ENCODE data around the gene SPAG9. TPM values are rescaled to one million over a fixed set of nuclear protein-coding genes. Genes with fewer than 3 reads are reported as not detected.

The SPAG9 gene
- total RNA-seq, result 10 to 100 TPM; 42.0 to 42.8 TPM

- ChIA-PET POLR2A (interaction anchor here (0.5 to 1.7 kb wide), 4 partner anchors 32 to 255 kb away, joined by 3 to 8 read pairs (median 6); partner anchors contain the start of genes NME1 and TOB1), CTCF (interaction anchor here (0.7 to 1.4 kb wide), 3 partner anchors 32 to 121 kb away, joined by 3 read pairs; partner anchors contain the start of gene NME1)
Measured at GRCh38 chr17:51120739-51121619, at the start of gene SPAG9. Gene SPAG9 (minus strand): TSS chr17:51120868. CDS start chr17:51120656, 212 bp downstream.

GRCh38 chr17:51169340-51169739, 48.7 kb upstream of the SPAG9 start:
- ChIA-PET CTCF (no interaction called here), POLR2A (no interaction called here)

DNA sequence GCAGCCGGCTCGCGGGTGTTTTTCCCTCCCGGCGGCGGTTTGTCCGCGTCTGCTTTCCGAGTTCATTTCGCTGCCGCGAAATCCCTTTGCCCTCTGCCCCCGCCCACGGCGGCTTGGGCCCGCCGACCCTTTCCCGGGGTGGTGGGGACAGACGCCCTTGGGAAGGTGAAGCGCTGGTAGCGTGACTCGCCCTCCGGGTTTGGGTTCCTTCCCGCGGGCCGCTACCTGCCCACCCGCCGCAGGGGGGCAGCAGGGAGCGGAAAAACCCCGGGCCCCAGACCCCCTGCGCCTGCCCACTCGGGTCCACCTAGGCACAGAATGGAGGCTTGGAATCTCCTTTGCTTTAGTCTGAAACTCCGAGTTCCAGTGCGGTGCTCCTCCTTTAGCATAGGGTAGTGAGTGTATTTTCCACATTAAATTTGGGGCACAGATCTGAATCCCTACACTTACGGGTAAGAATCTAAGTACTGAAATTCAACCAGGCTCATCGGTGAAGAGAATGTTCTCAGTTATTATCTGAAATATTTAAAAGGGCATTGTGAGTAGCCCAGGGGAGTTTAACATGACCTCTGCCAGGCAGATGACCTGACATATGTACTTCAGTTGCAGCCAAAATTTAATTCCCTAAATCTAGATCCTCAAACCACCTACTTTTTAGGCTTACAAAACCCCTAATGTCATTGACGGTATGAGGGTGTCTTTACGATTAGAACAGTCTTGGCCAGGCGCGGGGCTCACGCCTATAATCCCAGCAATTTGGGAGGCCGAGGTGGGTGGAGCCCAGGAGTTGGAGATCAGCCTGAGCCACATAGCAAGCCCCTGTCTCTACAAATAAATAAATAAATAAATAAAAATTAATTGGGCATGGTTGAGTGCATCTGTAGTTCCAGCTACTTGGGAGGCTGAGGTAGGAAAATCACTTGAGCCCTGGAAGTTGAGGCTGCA, 46.6 kb upstream of the SPAG9 start:
- CTCF ChIA-PET, result interaction anchor here (1.0 to 2.5 kb wide), 2 partner anchors 13 to 14 kb away, joined by 3 to 13 read pairs; partner anchors contain the start of gene NME1

DNA sequence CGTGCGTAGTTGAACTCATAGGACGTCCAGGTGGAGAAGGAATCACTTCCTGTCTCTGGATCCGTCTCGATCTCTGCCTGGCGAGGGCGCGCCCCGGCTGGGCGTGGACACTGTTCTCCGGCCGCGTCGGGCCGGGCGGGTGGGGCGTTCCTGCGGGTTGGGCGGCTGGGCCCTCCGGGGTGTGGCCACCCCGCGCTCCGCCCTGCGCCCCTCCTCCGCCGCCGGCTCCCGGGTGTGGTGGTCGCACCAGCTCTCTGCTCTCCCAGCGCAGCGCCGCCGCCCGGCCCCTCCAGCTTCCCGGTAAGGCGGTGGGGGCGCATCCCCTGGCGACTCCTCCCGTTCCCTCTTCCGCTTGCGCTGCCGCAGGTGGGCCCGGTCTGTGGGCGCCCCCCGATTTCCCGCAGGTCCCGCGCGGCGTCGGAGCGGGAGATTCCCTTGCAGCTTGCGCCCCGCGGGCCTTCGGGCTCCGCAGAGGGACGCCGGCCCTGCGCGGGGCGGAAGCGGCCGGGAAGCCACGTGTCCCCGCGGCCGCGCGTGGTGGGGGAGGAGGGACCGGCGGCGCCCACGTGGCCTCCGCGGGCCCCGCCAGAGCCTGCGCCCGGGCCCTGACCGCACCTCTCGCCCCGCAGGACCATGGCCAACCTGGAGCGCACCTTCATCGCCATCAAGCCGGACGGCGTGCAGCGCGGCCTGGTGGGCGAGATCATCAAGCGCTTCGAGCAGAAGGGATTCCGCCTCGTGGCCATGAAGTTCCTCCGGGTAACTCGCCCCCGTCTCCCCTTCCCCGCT, 45.7 kb upstream of the SPAG9 start, which contains the start of gene NME2:
TSS of gene NME2 (plus strand) at position 214 of the 789 bp plus-strand sequence. CDS start at position 634, 420 bp downstream.
- ChIA-PET CTCF (interaction anchor here (2.5 kb wide), 1 partner anchor 12 kb away, joined by 13 read pairs; the partner anchor contains the start of gene NME1), POLR2A (interaction anchor here (0.5 to 1.8 kb wide), 2 partner anchors 13 to 40 kb away, joined by 7 to 10 read pairs; partner anchors contain the start of gene NME1)

More for the DNA sequence above, 46.6 kb upstream of the SPAG9 start:
- POLR2A ChIA-PET, result interaction anchor here (0.5 to 0.7 kb wide), 2 partner anchors 41 to 193 kb away, joined by 3 to 7 read pairs; no protein-coding TSS in a partner anchor

- ChIA-PET POLR2A (interaction anchor here (1.8 kb wide), 1 partner anchor 12 kb away, joined by 10 read pairs; the partner anchor contains the start of gene NME1), CTCF (interaction anchor here (0.6 to 2.5 kb wide), 2 partner anchors 12 to 53 kb away, joined by 4 to 13 read pairs; partner anchors contain the start of gene NME1)
Measured at GRCh38 chr17:51165680-51166197, 45.1 kb upstream of the SPAG9 start.

- ChIA-PET POLR2A (interaction anchor here (1.8 kb wide), 1 partner anchor 12 kb away, joined by 10 read pairs; the partner anchor contains the start of gene NME1), CTCF (interaction anchor here (0.6 to 2.5 kb wide), 2 partner anchors 11 to 53 kb away, joined by 4 to 13 read pairs; partner anchors contain the start of gene NME1)
Measured at GRCh38 chr17:51164911-51165679, 44.4 kb upstream of the SPAG9 start.

- POLR2A ChIA-PET, result interaction anchor here (1.4 kb wide), 1 partner anchor 8 kb away, joined by 5 read pairs; the partner anchor contains the start of gene NME1
- CTCF ChIA-PET, result interaction anchor here (0.9 kb wide), 1 partner anchor 8 kb away, joined by 5 read pairs; the partner anchor contains the start of gene NME1
Measured at GRCh38 chr17:51161541-51161940, 40.9 kb upstream of the SPAG9 start.

- CTCF ChIA-PET, result interaction anchor here (1.1 kb wide), 1 partner anchor 160 kb away, joined by 3 read pairs; no protein-coding TSS in a partner anchor
- POLR2A ChIA-PET, result no interaction called here
Measured at GRCh38 chr17:51159604-51160003, 38.9 kb upstream of the SPAG9 start.

- POLR2A ChIA-PET, result interaction anchor here (0.5 kb wide), 1 partner anchor 122 kb away, joined by 3 read pairs; no protein-coding TSS in a partner anchor
Measured at GRCh38 chr17:51155416-51155815, 34.7 kb upstream of the SPAG9 start.

DNA sequence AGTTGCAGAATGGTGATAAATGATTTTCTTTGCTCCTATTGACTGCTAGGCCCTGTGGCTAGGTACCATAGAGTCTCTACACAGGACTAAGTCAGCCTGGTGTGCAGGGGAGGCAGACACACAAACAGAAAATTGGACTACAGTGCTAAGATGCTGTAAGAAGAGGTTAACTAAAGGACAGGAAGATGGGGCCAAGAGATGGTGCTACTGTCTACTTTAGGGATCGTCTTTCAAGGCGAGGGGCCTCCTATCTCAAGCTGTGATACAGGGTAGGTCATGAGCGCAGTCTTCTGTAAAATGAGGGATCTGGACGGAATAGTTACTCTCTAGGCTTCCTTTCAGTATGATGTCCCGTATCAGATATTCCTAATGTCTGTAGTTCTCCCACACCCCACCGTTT, 33.5 kb upstream of the SPAG9 start:
- CTCF ChIA-PET, result interaction anchor here (0.7 to 2.1 kb wide), 3 partner anchors 11 to 153 kb away, joined by 3 to 13 read pairs (median 4); partner anchors contain the start of gene NME2

More at GRCh38 chr17:51155416-51155815, 34.7 kb upstream of the SPAG9 start:
- CTCF ChIA-PET, result no interaction called here

GRCh38 chr17:51153210-51154072, 32.8 kb upstream of the SPAG9 start, which contains the start of gene NME1:
Gene NME1 (plus strand): TSS chr17:51153559. CDS start chr17:51155655, 2,096 bp downstream.
- ChIA-PET CTCF (interaction anchor here (0.6 to 2.1 kb wide), 16 partner anchors 9 to 288 kb away, joined by 3 to 25 read pairs (median 3); partner anchors contain the start of genes NME2 and SPAG9), POLR2A (interaction anchor here (0.6 to 1.4 kb wide), 9 partner anchors 9 to 288 kb away, joined by 3 to 11 read pairs (median 5); partner anchors contain the start of genes NME2, SPAG9 and TOB1)

More for the DNA sequence above, 33.5 kb upstream of the SPAG9 start:
- POLR2A ChIA-PET, result interaction anchor here (1.3 to 1.4 kb wide), 2 partner anchors 8 to 152 kb away, joined by 5 read pairs; no protein-coding TSS in a partner anchor

GRCh38 chr17:51152766-51153209, 32.1 kb upstream of the SPAG9 start:
- ChIA-PET CTCF (interaction anchor here (0.8 to 1.8 kb wide), 12 partner anchors 9 to 285 kb away, joined by 3 to 25 read pairs (median 4); no protein-coding TSS in a partner anchor), POLR2A (interaction anchor here (0.6 to 1.4 kb wide), 9 partner anchors 10 to 287 kb away, joined by 3 to 11 read pairs (median 5); partner anchors contain the start of genes NME2, SPAG9 and TOB1)

DNA sequence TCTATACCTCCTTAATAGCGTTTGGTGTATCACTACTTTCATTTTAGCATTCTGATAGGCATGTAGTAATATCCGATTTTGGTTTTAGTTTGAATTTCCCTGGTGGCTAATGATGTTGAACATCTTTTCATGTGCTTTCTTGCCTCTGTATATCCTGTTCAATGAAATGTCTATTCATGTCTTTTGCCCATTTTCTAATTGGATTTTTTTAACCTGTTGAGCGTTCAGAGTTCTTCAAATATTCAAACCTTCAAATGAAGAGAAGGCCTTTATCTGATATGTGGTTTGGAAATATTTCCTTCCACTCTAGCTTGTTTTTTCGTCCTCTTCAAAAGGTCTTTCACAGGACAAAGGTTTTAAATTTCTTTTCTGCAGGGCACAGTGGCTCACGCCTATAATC, 30.3 kb upstream of the SPAG9 start:
- CTCF ChIA-PET, result interaction anchor here (0.7 to 1.4 kb wide), 2 partner anchors 149 to 349 kb away, joined by 3 read pairs; no protein-coding TSS in a partner anchor
- POLR2A ChIA-PET, result no interaction called here

DNA sequence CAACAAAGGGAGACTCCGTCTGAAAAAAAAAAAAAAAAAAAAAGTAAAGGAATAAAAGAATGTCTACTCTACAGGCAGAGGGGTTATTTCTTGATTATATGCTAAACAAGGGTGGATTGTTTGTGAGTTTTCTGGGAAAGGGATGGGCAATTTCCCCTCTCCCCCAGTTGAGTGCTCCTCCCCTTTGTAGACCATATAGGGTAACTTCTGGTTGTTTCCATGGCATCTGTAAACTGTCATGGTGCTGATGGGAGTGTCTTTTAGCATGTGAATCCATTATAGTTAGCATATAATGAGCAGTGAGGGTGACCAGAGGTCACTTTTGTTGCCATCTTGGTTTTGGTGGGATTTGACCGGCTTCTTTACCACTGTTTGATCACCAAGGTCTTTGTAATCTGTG, 28.5 kb upstream of the SPAG9 start:
- POLR2A ChIA-PET, result no interaction called here
- CTCF ChIA-PET, result interaction anchor here (0.7 kb wide), 2 partner anchors 24 to 84 kb away, joined by 3 to 5 read pairs; no protein-coding TSS in a partner anchor

GRCh38 chr17:51147650-51148049, 27.0 kb upstream of the SPAG9 start:
- CTCF ChIA-PET, result interaction anchor here (0.6 to 0.7 kb wide), 2 partner anchors 45 to 149 kb away, joined by 3 read pairs; no protein-coding TSS in a partner anchor
- POLR2A ChIA-PET, result no interaction called here

Data from activated CD8-positive, alpha-beta memory T cell treated with anti-CD3 and anti-CD28 coated beads for 36 hours (primary cell).